T-cell (primary cell): ENCODE results near the gene IFT43. TPM values are rescaled to one million over a fixed set of nuclear protein-coding genes. Genes with fewer than 3 reads are reported as not detected.

Source experiments
- ATAC-seq, 4 experiments: fragments of 200-7000 bp in 3 of 4; fragments of 150-1000 bp in 1 of 4; cut with Tn5 transposase; replicated peaks in 1 of 4; 1 replicate in 3 of 4; 2 replicates in 1 of 4; pipeline ENCODE4 v1.10.0; 2021; ENCODE audit warnings: moderate library complexity in 3 of 4, mild to moderate bottlenecking in 2 of 4, moderate number of reproducible peaks in 1 of 4
- CTCF ChIA-PET, 2 donors: fragments of 300-600 bp; sonication (Branson Sonifier 250); formaldehyde crosslinking; loops; one replicate each; lab custom pipeline; 2022; ENCODE audit warnings: antibody characterized with exemption in 2 of 2; lab: Charles Lee
- POLR2A ChIA-PET, 2 donors: fragments of 300-600 bp; sonication (Branson Sonifier 250); formaldehyde crosslinking; loops; one replicate each; lab custom pipeline; 2022; ENCODE audit warnings: antibody characterized with exemption in 2 of 2; lab: Charles Lee
- DNase-seq, 35 experiments: peaks; one replicate each; pipeline versions ENCODE4 v3.0.0 to v3.0.0-alpha.2; 2013 to 2023
- H3K27ac ChIP-seq: one replicate; pipeline ENCODE4 v1.5.1; 2013; ENCODE audit warnings: low read length
- H3K27me3 ChIP-seq, 2 experiments: replicated peaks in 1 of 2; 1 replicate in 1 of 2; 2 replicates in 1 of 2; pipeline versions ENCODE4 v1.6.1 to v1.7.0; 2013; ENCODE audit warnings: low read length in 1 of 2, mixed read lengths in 1 of 2; ENCODE audit not compliant: control insufficient read depth in 2 of 2, insufficient read depth in 2 of 2; ENCODE audit errors: extremely low read depth in 1 of 2
- H3K36me3 ChIP-seq, 2 donors: 1 replicate in 1 of 2; 2 replicates in 1 of 2; pipeline versions ENCODE4 v1.6.1 to v1.7.0; 2013; ENCODE audit warnings: low read length in 1 of 2; ENCODE audit not compliant: control insufficient read depth in 2 of 2, insufficient read depth in 1 of 2; ENCODE audit errors: extremely low read depth in 1 of 2
- H3K4me1 ChIP-seq, 2 experiments: 1 replicate in 1 of 2; 2 replicates in 1 of 2; pipeline versions ENCODE4 v1.6.1 to v1.7.0; 2013; ENCODE audit warnings: low read length in 2 of 2, mixed read lengths in 1 of 2; ENCODE audit not compliant: insufficient read depth in 2 of 2, control insufficient read depth in 1 of 2; ENCODE audit errors: extremely low read depth in 1 of 2
- H3K4me3 ChIP-seq, 2 donors: 1 replicate in 1 of 2; 2 replicates in 1 of 2; pipeline versions ENCODE4 v1.5.1 to v1.7.0; 2013; ENCODE audit warnings: mild to moderate bottlenecking in 2 of 2, low read length in 1 of 2, moderate library complexity in 1 of 2; ENCODE audit not compliant: control insufficient read depth in 1 of 2; ENCODE audit errors: extremely low read depth in 1 of 2
- H3K9me3 ChIP-seq: 2 replicates; pipeline ENCODE4 v1.7.0; 2013
- H3K27ac Mint-ChIP-seq, 2 donors: one replicate each; pipeline ENCODE4 v1.8.0; 2020 to 2021; ENCODE audit warnings: mild to moderate bottlenecking in 2 of 2, mixed read lengths in 2 of 2
- H3K27me3 Mint-ChIP-seq, 2 donors: one replicate each; pipeline ENCODE4 v1.8.0; 2021 to 2022; ENCODE audit warnings: mixed read lengths in 2 of 2
- H3K36me3 Mint-ChIP-seq: one replicate; pipeline ENCODE4 v1.8.0; 2021; ENCODE audit warnings: mixed read lengths
- H3K4me1 Mint-ChIP-seq, 3 donors: one replicate each; pipeline ENCODE4 v1.8.0; 2020 to 2022; ENCODE audit warnings: mixed read lengths in 3 of 3, mild to moderate bottlenecking in 1 of 3
- H3K4me3 Mint-ChIP-seq, 3 donors: one replicate each; pipeline ENCODE4 v1.8.0; 2020 to 2022; ENCODE audit warnings: mild to moderate bottlenecking in 3 of 3, mixed read lengths in 3 of 3, moderate library complexity in 3 of 3
- H3K9me3 Mint-ChIP-seq, 3 donors: one replicate each; pipeline ENCODE4 v1.8.0; 2020 to 2022; ENCODE audit warnings: mixed read lengths in 3 of 3
- WGBS: methylation state at CpG from one replicate; pipeline ENCODE4 v1.1.5; 2013; ENCODE audit warnings: missing lambda C conversion rate; ENCODE audit not compliant: insufficient coverage; 5-methylcytosine and 5-hydroxymethylcytosine counted together
- total RNA-seq, 35 experiments: library from RNA in 6 of 35; stranded (reverse) in 6 of 35; fragments of 120-200 nt in 1 of 35; gene quantifications; one replicate each; pipeline versions ENCODE4 v1.2.1 to v1.2.4 and lab custom pipeline; 2013 to 2026

The IFT43 gene
- total RNA-seq, 5 donors from 2014 or later (not counting 1 experiment from before 2014, with no cell fraction given) = 10.0 to 13.5 (median 11.9) TPM

GRCh38 chr14:76112889-76113624 lies 127.5 kb downstream of the IFT43 start:
- Histone ChIP-seq H3K36me3 (no peaks in the 10 kb centered on the region), H3K9me3 (no peaks in the 10 kb centered on the region), H3K27ac (no peak overlapping the region), H3K27me3 (peaks cover 0 to 31% of the 10 kb centered on the region in 2 experiments), H3K4me1 (no peaks in the 10 kb centered on the region), H3K4me3 (no peak overlapping the region)
- peaks cover 3 to 7% (median 6%) of the 10 kb centered on the region in 3 donors for H3K9me3 Mint-ChIP-seq
- ChIA-PET POLR2A (no interaction called here), CTCF (no interaction called here)
- no peak overlapping the region for H3K27ac Mint-ChIP-seq
- H3K36me3 Mint-ChIP-seq = no peaks in the 10 kb centered on the region
- H3K4me3 Mint-ChIP-seq = no peak overlapping the region
- H3K27me3 Mint-ChIP-seq = peaks cover 18 to 19% of the 10 kb centered on the region in 2 donors
- WGBS = 64% methylated on average over 19 of the region's 22 CpGs
- ATAC-seq = no peak
- no peak for DNase-seq
- H3K4me1 Mint-ChIP-seq = no peaks in the 10 kb centered on the region

- CTCF ChIA-PET = no interaction called here
- H3K36me3 Mint-ChIP-seq = no peaks in the 10 kb centered on the region
- H3K27me3 ChIP-seq = peaks cover 0 to 31% of the 10 kb centered on the region in 2 experiments
Measured at GRCh38 chr14:76113691-76114090, 128.1 kb downstream of the IFT43 start.

GRCh38 chr14:76115010-76115422 lies 129.5 kb downstream of the IFT43 start:
- ATAC-seq (no peak), DNase-seq (no peak)
- Histone ChIP-seq H3K27me3 (peaks cover 0 to 28% of the 10 kb centered on the region in 2 experiments), H3K36me3 (no peaks in the 10 kb centered on the region), H3K27ac (no peak overlapping the region), H3K4me3 (no peak overlapping the region), H3K4me1 (no peaks in the 10 kb centered on the region), H3K9me3 (no peaks in the 10 kb centered on the region)
- no CpG with 5 or more reads among the region's 2 CpGs for WGBS
- ChIA-PET CTCF (interaction anchor here in 1 of 2 donors (0.6 to 0.7 kb wide), 2 partner anchors 76 to 598 kb away, joined by 3 read pairs; no protein-coding TSS in a partner anchor), POLR2A (no interaction called here)
- H3K27me3 Mint-ChIP-seq = peaks cover 14 to 15% of the 10 kb centered on the region in 2 donors
- H3K36me3 Mint-ChIP-seq = no peaks in the 10 kb centered on the region
- no peaks in the 10 kb centered on the region for H3K9me3 Mint-ChIP-seq
- no peak overlapping the region for H3K27ac Mint-ChIP-seq
- H3K4me1 Mint-ChIP-seq = no peaks in the 10 kb centered on the region
- no peak overlapping the region for H3K4me3 Mint-ChIP-seq

More at GRCh38 chr14:76113691-76114090, 128.1 kb downstream of the IFT43 start:
- Histone ChIP-seq H3K4me1 (no peaks in the 10 kb centered on the region), H3K36me3 (no peaks in the 10 kb centered on the region), H3K27ac (no peak overlapping the region), H3K9me3 (no peaks in the 10 kb centered on the region), H3K4me3 (no peak overlapping the region)
- no peak overlapping the region for H3K27ac Mint-ChIP-seq
- POLR2A ChIA-PET = no interaction called here
- H3K4me3 Mint-ChIP-seq = no peak overlapping the region
- peaks cover 0 to 3% (median 2%) of the 10 kb centered on the region in 3 donors for H3K9me3 Mint-ChIP-seq
- 58% methylated on average over 7 of the region's 8 CpGs for WGBS
- peaks cover 15 to 19% of the 10 kb centered on the region in 2 donors for H3K27me3 Mint-ChIP-seq
- ATAC-seq (no peak), DNase-seq (no peak)
- H3K4me1 Mint-ChIP-seq = no peaks in the 10 kb centered on the region

GRCh38 chr14:76117789-76118484 lies 132.4 kb downstream of the IFT43 start:
- no peaks in the 10 kb centered on the region for H3K36me3 ChIP-seq
- no peak overlapping the region for H3K4me3 ChIP-seq
- no peak overlapping the region for H3K27ac Mint-ChIP-seq
- ChIA-PET POLR2A (no interaction called here), CTCF (interaction anchor here in 1 of 2 donors (0.6 to 0.7 kb wide), 2 partner anchors 67 to 210 kb away, joined by 3 to 5 read pairs; no protein-coding TSS in a partner anchor)
- H3K36me3 Mint-ChIP-seq = no peaks in the 10 kb centered on the region
- no peak overlapping the region for H3K4me3 Mint-ChIP-seq
- H3K27ac ChIP-seq = no peak overlapping the region
- no peaks in the 10 kb centered on the region for H3K4me1 ChIP-seq
- no peak for DNase-seq
- H3K9me3 Mint-ChIP-seq = no peaks in the 10 kb centered on the region
- peaks cover 0 to 17% of the 10 kb centered on the region in 2 experiments for H3K27me3 ChIP-seq
- H3K4me1 Mint-ChIP-seq = no peaks in the 10 kb centered on the region
- no peak for ATAC-seq
- 63% methylated on average over 9 of the region's 16 CpGs for WGBS
- H3K9me3 ChIP-seq = no peaks in the 10 kb centered on the region
- peaks cover 9 to 14% of the 10 kb centered on the region in 2 donors for H3K27me3 Mint-ChIP-seq

DNA sequence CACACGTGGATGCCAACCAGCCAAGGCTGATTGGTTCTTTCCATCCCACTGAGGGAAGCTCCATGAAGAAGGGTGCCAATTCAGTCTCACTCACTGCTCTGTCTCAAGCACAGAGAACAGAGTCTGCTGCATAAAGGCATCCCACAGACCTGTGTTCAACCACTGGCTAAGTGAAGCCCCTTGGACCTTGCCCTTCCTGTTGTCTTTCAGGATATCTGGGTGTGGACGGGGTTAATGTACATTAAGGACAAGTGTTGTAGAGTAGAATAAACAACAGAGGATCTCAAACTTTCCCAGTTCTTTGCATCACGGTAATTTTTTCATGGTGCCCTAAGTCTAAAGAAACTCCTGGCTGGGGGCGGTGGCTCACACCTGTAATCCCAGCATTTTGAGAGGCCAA lies 133.0 kb downstream of the IFT43 start:
- no peaks in the 10 kb centered on the region for H3K4me1 Mint-ChIP-seq
- DNase-seq (no peak), ATAC-seq (no peak)
- ChIA-PET POLR2A (no interaction called here), CTCF (interaction anchor here in 1 of 2 donors (0.6 to 0.7 kb wide), 2 partner anchors 68 to 210 kb away, joined by 3 to 5 read pairs; no protein-coding TSS in a partner anchor)
- no peak overlapping the region for H3K4me3 Mint-ChIP-seq
- Histone ChIP-seq H3K27me3 (peaks cover 0 to 17% of the 10 kb centered on the region in 2 experiments), H3K27ac (no peak overlapping the region), H3K9me3 (no peaks in the 10 kb centered on the region), H3K4me1 (no peaks in the 10 kb centered on the region), H3K36me3 (no peaks in the 10 kb centered on the region), H3K4me3 (no peak overlapping the region)
- no peaks in the 10 kb centered on the region for H3K9me3 Mint-ChIP-seq
- peaks cover 8 to 14% of the 10 kb centered on the region in 2 donors for H3K27me3 Mint-ChIP-seq
- H3K36me3 Mint-ChIP-seq = no peaks in the 10 kb centered on the region
- H3K27ac Mint-ChIP-seq = no peak overlapping the region
- 30% methylated on average over 1 of the region's 4 CpGs for WGBS

- WGBS = 70% methylated on average over 2 of the region's 4 CpGs
- ChIA-PET CTCF (no interaction called here), POLR2A (no interaction called here)
- no peaks in the 10 kb centered on the region for H3K4me1 Mint-ChIP-seq
- H3K27me3 Mint-ChIP-seq = peaks cover 0 to 12% of the 10 kb centered on the region in 2 donors
- no peaks in the 10 kb centered on the region for H3K9me3 Mint-ChIP-seq
- Histone ChIP-seq H3K4me3 (no peak overlapping the region), H3K27me3 (peaks cover 0 to 21% of the 10 kb centered on the region in 2 experiments), H3K9me3 (no peaks in the 10 kb centered on the region), H3K36me3 (no peaks in the 10 kb centered on the region), H3K4me1 (no peaks in the 10 kb centered on the region), H3K27ac (no peak overlapping the region)
- ATAC-seq (no peak), DNase-seq (no peak)
- H3K27ac Mint-ChIP-seq = no peak overlapping the region
- no peak overlapping the region for H3K4me3 Mint-ChIP-seq
- no peaks in the 10 kb centered on the region for H3K36me3 Mint-ChIP-seq
Measured at GRCh38 chr14:76121089-76121748, 135.7 kb downstream of the IFT43 start.
